Gastrocnemius medialis (tissue), 4 donors: Measurements from ENCODE around the gene LIMS3.
"Not testable (repeated sequence)": the region's sequence is repeated elsewhere in the genome, so short reads cannot be mapped to it uniquely, and the experiment has no call there.

Experiments
- CTCF ChIP-seq, 5 experiments: fragments of 450-650 bp in 3 of 5; fragments of 200-600 bp in 2 of 5; sonication (generic) in 2 of 5; IDR thresholded peaks in 4 of 5; conservative IDR thresholded peaks in 1 of 5; 1 replicate in 4 of 5; 2 replicates in 1 of 5; pipeline ENCODE4 v1.5.1; 2016 to 2019; ENCODE audit warnings: antibody characterized with exemption in 5 of 5, mild to moderate bottlenecking in 3 of 5, moderate library complexity in 3 of 5
- POLR2A ChIP-seq, 2 donors: fragments of 450-650 bp; IDR thresholded peaks; one replicate each; pipeline ENCODE4 v1.6.1; 2017; ENCODE audit warnings: antibody characterized with exemption in 2 of 2, mild to moderate bottlenecking in 2 of 2, moderate library complexity in 2 of 2

GRCh38 chr2:109971710-109972109, 73.2 kb downstream of the LIMS3 start:
- TF ChIP-seq POLR2A (IDR thresholded peaks at IDR 0.05); CTCF (IDR thresholded peaks at IDR 0.05 in 4 of 5, conservative IDR thresholded peaks at IDR 0.05 in 1 of 5): not testable (repeated sequence)
